Nephron (organoid): ENCODE results near the gene EPHB3.

Experiments
- H3K27ac Mint-ChIP-seq, 3 experiments: 2 replicates each; pipeline ENCODE4 v1.8.0; 2020; ENCODE audit warnings: mixed read lengths in 3 of 3, mild to moderate bottlenecking in 2 of 3, moderate library complexity in 1 of 3
- H3K27me3 Mint-ChIP-seq: 2 replicates; pipeline ENCODE4 v1.8.0; 2021; ENCODE audit warnings: low read depth, mild to moderate bottlenecking, moderate library complexity, mixed read lengths
- H3K36me3 Mint-ChIP-seq: 2 replicates; pipeline ENCODE4 v1.8.0; 2020; ENCODE audit warnings: low read depth, mixed read lengths
- H3K4me1 Mint-ChIP-seq: 2 replicates; pipeline ENCODE4 v1.8.0; 2020; ENCODE audit warnings: mixed read lengths
- H3K4me3 Mint-ChIP-seq, 3 experiments: 2 replicates each; pipeline ENCODE4 v1.8.0; 2020; ENCODE audit warnings: mild to moderate bottlenecking in 3 of 3, mixed read lengths in 3 of 3, moderate library complexity in 2 of 3
- H3K9me3 Mint-ChIP-seq: 2 replicates; pipeline ENCODE4 v1.8.0; 2020; ENCODE audit warnings: mixed read lengths
- TF ChIP-seq, protein P1 (sequence below), 3 experiments: fragments of 200-600 bp; sonication (generic); IDR thresholded peaks; one replicate each; pipeline ENCODE4 v1.5.0; 2021; ENCODE audit warnings: antibody characterized with exemption in 3 of 3; ENCODE audit not compliant: unreplicated experiment in 3 of 3

The EPHB3 gene

DNA sequence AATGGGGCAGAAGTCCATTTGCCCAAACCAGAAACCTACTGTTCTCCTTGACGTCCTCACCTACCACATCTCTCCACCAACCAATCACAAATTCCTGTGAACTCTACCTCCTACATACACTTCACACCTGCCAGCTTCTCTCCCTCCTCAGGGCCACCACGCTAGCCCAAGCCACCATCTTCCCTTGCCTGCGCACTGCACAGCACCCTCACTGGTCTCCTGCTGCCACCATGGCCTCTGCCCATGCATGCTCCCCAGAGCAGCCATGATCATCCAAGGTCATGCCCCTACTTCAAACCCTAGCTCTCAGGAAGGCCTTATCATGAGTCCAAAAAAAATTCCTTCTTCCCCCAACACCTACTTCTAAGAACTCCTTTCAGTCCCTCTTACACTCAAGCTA lies 1.1 kb upstream of the EPHB3 start:
- no peaks in the 10 kb centered on the region for H3K9me3 Mint-ChIP-seq
- H3K27ac Mint-ChIP-seq = no peak overlapping the region
- H3K36me3 Mint-ChIP-seq = no peaks in the 10 kb centered on the region
- peak overlapping the region; percentile 92 to 94 (median 94) for H3K4me3 Mint-ChIP-seq
- H3K4me1 Mint-ChIP-seq = peaks cover 32% of the 10 kb centered on the region
- peaks cover 41% of the 10 kb centered on the region for H3K27me3 Mint-ChIP-seq
- TF ChIP-seq, protein P1, sequence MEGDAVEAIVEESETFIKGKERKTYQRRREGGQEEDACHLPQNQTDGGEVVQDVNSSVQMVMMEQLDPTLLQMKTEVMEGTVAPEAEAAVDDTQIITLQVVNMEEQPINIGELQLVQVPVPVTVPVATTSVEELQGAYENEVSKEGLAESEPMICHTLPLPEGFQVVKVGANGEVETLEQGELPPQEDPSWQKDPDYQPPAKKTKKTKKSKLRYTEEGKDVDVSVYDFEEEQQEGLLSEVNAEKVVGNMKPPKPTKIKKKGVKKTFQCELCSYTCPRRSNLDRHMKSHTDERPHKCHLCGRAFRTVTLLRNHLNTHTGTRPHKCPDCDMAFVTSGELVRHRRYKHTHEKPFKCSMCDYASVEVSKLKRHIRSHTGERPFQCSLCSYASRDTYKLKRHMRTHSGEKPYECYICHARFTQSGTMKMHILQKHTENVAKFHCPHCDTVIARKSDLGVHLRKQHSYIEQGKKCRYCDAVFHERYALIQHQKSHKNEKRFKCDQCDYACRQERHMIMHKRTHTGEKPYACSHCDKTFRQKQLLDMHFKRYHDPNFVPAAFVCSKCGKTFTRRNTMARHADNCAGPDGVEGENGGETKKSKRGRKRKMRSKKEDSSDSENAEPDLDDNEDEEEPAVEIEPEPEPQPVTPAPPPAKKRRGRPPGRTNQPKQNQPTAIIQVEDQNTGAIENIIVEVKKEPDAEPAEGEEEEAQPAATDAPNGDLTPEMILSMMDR (IDR thresholded peaks at IDR 0.05; ENCODE audit: unreplicated experiment in 3 of 3) = no peak

DNA sequence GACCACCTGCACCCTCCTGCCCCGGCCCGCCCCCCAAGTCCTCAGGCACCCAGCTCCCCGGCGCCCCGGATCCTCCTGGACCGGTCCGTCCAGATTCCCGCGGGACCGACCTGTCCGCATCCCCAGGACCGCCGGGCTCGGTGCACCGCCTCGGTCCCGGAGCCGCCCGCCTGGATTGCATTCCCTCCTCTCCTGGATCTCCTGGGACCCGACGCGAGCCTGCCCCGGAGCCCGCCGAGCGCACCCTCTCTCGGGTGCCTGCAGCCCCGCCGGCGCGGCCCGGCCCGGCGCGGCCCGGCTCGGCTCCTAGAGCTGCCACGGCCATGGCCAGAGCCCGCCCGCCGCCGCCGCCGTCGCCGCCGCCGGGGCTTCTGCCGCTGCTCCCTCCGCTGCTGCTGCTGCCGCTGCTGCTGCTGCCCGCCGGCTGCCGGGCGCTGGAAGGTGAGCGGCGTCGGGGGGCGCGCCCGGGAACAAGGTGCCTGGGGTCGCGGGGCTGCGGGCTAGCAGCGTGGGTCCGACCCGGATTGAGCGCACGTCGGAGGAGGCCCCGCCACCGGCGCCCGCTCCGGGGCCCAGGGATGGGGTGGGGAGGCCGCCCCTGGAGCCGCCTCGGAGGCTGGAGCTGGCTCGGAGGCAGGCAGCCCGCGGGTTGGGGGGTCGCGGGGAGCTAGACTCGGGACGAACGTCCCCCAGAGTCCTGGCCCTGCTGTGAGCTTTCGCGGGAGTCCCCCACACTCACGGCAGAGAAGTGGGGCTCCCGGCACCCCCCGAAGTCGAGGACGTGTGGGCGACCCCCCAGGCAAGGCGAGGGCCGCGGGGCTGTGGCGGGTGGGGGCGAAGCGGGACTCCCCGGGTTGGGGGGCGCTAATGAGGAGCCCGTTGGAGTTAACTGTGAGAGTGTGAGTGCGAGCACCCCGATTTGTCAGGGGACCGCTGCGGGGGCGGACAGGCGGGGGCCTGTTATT lies 610 bp downstream of the EPHB3 start:
- H3K27ac Mint-ChIP-seq = peak overlapping the region in 2 of 3 experiments; percentile 72 to 87
- H3K4me3 Mint-ChIP-seq = peak overlapping the region; percentile 95 to 96 (median 96)
- TF ChIP-seq, protein P1 (IDR thresholded peaks at IDR 0.05; ENCODE audit: unreplicated experiment in 3 of 3) = no peak
- H3K4me1 Mint-ChIP-seq = peaks cover 47% of the 10 kb centered on the region
- H3K9me3 Mint-ChIP-seq = no peaks in the 10 kb centered on the region
- peaks cover 31% of the 10 kb centered on the region for H3K27me3 Mint-ChIP-seq
- no peaks in the 10 kb centered on the region for H3K36me3 Mint-ChIP-seq

DNA sequence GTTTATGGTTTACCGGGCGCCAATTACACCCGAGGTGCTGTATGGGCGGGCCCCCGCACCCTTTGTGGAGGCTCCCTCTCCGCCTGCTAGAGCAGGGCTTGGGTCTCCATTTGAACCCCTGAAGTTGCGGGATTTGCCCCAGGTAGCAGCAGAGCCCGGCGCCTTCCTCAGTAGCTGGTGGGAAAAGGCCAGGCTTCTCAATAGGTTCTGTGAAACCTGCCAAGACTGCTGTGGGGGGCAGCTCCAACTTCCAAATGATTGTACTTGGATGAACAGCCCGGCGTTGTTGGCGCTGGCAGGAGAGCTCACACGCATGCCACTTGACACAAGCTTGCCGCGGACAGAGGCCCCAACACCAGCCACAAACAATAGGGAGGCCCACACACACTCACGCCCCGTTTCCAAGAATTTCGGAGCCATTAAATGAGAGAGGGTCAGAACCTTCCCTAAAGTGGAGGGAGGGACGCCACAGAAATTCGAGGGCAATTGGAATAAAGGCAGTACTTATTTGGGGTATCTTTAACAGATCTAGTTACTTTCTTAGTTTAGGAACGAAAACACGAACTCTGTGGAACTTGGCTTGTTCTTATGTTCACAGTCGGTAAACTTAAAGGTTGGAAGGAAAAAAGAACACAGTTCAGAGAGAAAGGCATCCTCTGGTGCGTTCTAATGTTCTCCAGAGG lies 1.4 kb downstream of the EPHB3 start:
- TF ChIP-seq, protein P1 (IDR thresholded peaks at IDR 0.05; ENCODE audit: unreplicated experiment in 3 of 3) = no peak
- no peaks in the 10 kb centered on the region for H3K36me3 Mint-ChIP-seq
- H3K9me3 Mint-ChIP-seq = no peaks in the 10 kb centered on the region
- peak overlapping the region; percentile 82 to 90 (median 87) for H3K27ac Mint-ChIP-seq
- H3K4me1 Mint-ChIP-seq = peaks cover 56% of the 10 kb centered on the region
- peak overlapping the region; percentile 95 to 96 (median 96) for H3K4me3 Mint-ChIP-seq
- H3K27me3 Mint-ChIP-seq = peaks cover 23% of the 10 kb centered on the region

DNA sequence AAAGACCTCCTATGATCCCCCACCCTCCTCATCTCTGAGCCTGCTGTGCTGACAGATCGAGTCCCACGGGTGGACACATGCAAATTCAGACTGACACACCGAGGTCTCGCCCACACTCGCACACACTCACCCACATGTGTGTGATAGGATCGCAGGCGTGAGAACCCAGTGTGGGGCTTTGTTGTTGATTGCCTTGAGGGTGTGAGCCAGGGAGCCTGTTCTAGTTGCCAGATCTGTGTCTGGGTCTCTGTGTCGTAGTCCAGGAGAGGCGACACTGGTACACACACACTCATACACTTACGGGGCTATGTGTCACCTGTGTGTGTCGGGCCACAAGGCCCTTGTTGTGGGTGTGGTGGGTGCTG lies 2.0 kb downstream of the EPHB3 start:
- Mint-ChIP-seq H3K27ac (peak overlapping the region; percentile 82 to 90 (median 87)), H3K4me1 (peaks cover 61% of the 10 kb centered on the region), H3K36me3 (no peaks in the 10 kb centered on the region), H3K9me3 (no peaks in the 10 kb centered on the region), H3K4me3 (peak overlapping the region; percentile 95 to 96 (median 96)), H3K27me3 (peaks cover 18% of the 10 kb centered on the region)
- TF ChIP-seq, protein P1 (IDR thresholded peaks at IDR 0.05; ENCODE audit: unreplicated experiment in 3 of 3) = no peak

DNA sequence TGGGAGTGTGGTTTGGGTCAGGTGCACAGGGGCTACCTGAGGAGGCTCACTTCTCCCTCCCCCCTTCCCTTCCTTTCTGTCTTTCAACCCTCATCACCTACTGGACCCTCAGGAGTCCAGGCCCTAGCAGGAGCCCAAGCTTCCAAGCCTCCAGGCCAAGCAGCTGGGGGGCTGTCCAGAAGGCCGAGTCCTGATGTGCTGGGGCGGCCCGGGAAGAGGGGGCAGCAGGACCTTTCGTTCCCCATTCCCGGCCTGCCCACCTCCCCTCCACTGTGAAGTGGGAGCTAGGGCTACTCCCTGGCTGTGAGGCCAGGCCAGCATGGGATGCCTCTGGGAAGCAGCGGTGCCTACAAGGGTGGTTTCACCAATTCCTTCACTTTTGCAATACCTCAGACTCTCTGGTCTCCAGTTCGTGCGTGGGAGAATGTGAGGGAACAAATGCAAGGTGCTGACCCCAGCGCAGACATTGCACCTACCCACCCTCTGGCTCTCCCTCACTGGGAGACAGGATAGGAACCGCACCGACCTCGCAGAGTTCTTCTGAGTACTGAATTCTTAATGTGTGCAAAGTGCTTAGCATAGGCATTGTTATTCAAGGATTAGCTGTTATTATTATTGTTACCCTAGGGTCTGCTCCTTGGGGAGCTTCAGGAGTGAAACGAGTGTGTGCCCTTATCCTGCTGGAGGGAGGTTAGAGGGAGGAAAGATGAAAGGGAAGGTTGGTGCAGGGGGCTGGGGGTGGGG lies 2.5 kb downstream of the EPHB3 start:
- Mint-ChIP-seq H3K27ac (peak overlapping the region; percentile 82 to 90 (median 87)), H3K4me3 (peak overlapping the region; percentile 95 to 96 (median 96)), H3K4me1 (peaks cover 65% of the 10 kb centered on the region), H3K9me3 (no peaks in the 10 kb centered on the region), H3K36me3 (no peaks in the 10 kb centered on the region), H3K27me3 (peaks cover 15% of the 10 kb centered on the region)
- TF ChIP-seq, protein P1 (IDR thresholded peaks at IDR 0.05; ENCODE audit: unreplicated experiment in 3 of 3) = no peak
